BE2C (cell line): ENCODE results near the gene LRRC23.

ENCODE experiments used
- DNase-seq: peaks from one replicate; pipeline ENCODE4 v3.0.0-alpha.2; 2020
- H3K27me3 ChIP-seq: fragments of 250-450 bp; sonication (Bioruptor Pico); 2 replicates; pipeline ENCODE4 v1.5.1; 2020; ENCODE audit warnings: mild to moderate bottlenecking
- H3K36me3 ChIP-seq: fragments of 250-450 bp; sonication (Bioruptor Pico); 2 replicates; pipeline ENCODE4 v1.5.1; 2020; ENCODE audit warnings: mild to moderate bottlenecking
- H3K4me1 ChIP-seq: fragments of 250-450 bp; sonication (Bioruptor Pico); 2 replicates; pipeline ENCODE4 v1.5.1; 2020
- H3K4me3 ChIP-seq: 2 replicates; pipeline ENCODE4 v1.5.1; 2011; ENCODE audit warnings: low read depth, low read length
- H3K9me3 ChIP-seq: fragments of 250-450 bp; sonication (Bioruptor Pico); 2 replicates; pipeline ENCODE4 v1.5.1; 2020
- TF ChIP-seq, protein P1 (sequence below): IDR thresholded peaks from 2 replicates; pipeline ENCODE4 v1.5.1; 2012; ENCODE audit warnings: mild to moderate bottlenecking, low read depth, low read length

The LRRC23 gene

DNA sequence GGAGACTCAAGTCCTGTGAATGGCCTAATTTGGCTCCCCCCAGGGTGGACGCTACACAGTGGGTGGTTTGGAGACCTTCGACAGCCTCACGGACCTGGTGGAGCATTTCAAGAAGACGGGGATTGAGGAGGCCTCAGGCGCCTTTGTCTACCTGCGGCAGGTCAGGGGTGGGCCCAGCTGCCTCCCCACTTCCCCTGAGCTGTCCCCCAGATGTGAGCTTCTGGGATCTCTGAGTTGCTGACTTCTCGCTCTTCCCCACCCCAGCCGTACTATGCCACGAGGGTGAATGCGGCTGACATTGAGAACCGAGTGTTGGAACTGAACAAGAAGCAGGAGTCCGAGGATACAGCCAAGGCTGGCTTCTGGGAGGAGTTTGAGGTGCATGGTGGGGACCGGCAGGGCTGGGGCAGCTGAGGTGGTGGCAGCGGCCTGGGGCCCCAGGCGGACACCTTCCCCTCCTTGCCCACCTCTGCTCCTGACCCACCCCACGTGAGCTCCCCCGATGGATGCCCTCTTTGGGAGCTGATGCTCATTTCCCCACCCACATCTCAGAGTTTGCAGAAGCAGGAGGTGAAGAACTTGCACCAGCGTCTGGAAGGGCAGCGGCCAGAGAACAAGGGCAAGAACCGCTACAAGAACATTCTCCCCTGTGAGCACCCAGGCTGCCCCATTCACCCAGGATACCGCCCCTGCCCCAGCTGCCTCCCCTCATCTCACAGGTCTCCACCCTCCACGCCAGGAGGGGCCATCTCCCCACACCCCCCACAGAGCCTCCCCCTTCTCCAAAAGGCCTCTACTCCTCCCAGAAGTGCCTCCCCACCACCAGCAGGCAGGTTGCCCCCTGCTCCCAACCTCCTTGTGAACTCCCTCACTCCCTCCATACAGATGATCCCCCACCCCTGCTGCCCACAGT lies 50.7 kb downstream of the LRRC23 start:
- no peak for DNase-seq
- Histone ChIP-seq H3K9me3 (no peaks in the 10 kb centered on the region), H3K4me1 (no peaks in the 10 kb centered on the region), H3K27me3 (no peaks in the 10 kb centered on the region), H3K36me3 (no peaks in the 10 kb centered on the region), H3K4me3 (no peak overlapping the region)
- TF ChIP-seq, protein P1, sequence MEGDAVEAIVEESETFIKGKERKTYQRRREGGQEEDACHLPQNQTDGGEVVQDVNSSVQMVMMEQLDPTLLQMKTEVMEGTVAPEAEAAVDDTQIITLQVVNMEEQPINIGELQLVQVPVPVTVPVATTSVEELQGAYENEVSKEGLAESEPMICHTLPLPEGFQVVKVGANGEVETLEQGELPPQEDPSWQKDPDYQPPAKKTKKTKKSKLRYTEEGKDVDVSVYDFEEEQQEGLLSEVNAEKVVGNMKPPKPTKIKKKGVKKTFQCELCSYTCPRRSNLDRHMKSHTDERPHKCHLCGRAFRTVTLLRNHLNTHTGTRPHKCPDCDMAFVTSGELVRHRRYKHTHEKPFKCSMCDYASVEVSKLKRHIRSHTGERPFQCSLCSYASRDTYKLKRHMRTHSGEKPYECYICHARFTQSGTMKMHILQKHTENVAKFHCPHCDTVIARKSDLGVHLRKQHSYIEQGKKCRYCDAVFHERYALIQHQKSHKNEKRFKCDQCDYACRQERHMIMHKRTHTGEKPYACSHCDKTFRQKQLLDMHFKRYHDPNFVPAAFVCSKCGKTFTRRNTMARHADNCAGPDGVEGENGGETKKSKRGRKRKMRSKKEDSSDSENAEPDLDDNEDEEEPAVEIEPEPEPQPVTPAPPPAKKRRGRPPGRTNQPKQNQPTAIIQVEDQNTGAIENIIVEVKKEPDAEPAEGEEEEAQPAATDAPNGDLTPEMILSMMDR = no peak

DNA sequence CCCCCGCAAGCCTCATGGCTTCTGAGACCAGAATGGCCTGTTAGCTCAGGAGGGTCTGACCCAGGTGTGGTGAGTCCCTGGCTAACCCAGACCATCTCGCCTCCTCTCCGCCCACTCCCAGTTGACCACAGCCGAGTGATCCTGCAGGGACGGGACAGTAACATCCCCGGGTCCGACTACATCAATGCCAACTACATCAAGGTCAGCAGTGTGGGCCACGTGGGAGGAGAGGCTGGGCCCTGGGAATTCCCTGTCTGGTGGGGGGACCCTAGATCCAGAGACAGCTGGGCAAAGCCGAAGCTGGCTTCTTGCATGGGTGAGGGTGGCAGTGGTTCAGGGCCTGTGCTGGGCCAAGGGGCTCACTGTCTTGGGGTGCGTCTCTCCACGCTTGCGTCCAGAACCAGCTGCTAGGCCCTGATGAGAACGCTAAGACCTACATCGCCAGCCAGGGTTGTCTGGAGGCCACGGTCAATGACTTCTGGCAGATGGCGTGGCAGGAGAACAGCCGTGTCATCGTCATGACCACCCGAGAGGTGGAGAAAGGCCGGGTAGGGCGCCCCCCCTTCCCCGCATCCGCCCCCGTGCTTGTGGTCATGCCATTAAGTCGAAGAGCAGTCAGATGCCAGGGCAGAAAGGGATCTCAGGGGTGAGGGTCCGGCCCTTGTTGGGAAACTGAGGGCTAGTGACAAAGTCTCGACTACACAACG lies 51.6 kb downstream of the LRRC23 start:
- Histone ChIP-seq H3K4me1 (peaks cover 4% of the 10 kb centered on the region), H3K4me3 (no peak overlapping the region), H3K9me3 (no peaks in the 10 kb centered on the region), H3K27me3 (no peaks in the 10 kb centered on the region), H3K36me3 (no peaks in the 10 kb centered on the region)
- no peak for DNase-seq
- TF ChIP-seq, protein P1 = no peak

DNA sequence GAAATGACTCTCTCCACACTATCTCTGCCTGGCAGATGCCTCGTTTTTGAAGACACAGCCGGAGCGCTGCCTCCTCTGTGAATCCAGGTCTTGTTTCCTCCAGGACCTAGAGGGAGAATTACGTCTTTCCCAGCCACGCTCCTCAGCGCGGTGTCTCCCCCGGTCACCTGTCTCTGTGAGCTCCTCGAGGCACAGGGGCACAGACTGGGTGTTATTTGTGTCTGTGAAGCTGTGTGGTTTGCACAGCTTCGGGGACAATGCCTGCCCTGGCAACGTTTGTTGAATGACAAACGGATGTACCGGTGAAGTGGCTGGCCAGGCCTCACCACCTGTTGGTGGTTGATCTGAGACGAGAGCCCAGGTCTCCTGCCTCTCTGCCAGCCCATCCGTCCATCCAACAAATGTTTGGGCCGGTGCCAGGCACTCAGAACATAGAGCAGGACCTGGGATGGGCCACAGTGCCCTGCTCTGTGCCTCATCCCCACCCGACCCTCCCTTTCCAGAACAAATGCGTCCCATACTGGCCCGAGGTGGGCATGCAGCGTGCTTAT lies 52.6 kb downstream of the LRRC23 start:
- Histone ChIP-seq H3K4me1 (peaks cover 11% of the 10 kb centered on the region), H3K36me3 (no peaks in the 10 kb centered on the region), H3K27me3 (no peaks in the 10 kb centered on the region), H3K4me3 (no peak overlapping the region), H3K9me3 (no peaks in the 10 kb centered on the region)
- DNase-seq = no peak
- TF ChIP-seq, protein P1 = no peak

DNA sequence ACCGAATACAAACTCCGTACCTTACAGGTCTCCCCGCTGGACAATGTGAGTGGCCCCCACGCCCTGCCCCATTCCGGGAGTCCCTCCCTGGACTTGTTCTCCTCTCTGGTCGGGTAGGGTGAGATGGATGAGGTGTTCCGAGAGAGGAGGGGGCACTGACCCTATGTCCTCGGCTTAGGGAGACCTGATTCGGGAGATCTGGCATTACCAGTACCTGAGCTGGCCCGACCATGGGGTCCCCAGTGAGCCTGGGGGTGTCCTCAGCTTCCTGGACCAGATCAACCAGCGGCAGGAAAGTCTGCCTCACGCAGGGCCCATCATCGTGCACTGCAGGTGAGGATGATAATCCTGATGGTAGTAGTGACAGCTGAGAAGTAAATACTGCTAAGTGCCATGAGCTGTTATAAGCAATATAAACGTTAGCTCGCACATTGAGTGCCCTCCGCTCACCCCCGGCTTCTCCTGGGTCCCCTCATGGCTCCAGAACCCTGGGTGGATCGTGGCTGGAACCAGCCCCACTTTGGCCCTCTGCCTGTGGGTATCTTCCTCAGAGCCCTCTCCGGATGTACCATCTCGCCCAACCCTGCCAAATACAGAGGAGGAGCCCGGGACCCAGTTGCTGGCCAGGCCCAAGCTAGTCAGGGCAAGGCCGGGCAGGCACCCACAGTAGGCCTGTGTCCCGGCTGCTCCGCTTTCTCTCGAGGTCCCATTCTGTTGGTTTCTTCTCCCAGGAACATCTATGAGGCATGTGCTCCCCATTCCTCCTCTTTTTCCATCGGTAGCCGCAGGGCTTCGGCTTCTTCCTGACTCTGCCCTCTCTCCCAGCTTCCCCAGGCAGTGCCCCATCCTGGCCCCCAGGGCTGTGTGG lies 53.4 kb downstream of the LRRC23 start:
- Histone ChIP-seq H3K36me3 (no peaks in the 10 kb centered on the region), H3K4me1 (peaks cover 18% of the 10 kb centered on the region), H3K4me3 (no peak overlapping the region), H3K27me3 (no peaks in the 10 kb centered on the region), H3K9me3 (no peaks in the 10 kb centered on the region)
- TF ChIP-seq, protein P1 = no peak
- no peak for DNase-seq

DNA sequence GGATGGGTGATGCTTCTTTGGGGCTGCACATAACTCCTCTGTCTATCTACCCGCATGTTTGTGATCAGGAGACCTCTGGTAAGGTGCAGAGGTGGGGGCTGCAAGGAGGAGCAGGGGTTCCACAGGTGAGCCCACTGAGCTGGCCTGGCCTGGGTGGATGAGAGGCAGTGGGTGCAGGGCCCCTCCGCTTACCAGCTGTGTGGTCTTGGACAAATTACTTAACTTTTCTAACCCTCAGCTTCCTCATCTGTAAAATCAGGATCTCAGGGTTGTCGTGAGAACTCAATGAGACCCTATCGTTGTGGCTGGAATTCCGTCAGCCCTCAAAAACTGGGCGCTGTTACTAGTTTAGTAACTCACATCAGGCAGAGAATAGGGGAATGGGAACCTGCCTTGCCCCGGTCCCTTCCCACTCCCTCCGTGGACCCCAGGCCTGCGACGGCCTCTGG lies 54.0 kb downstream of the LRRC23 start:
- H3K4me3 ChIP-seq = no peak overlapping the region

More for the DNA sequence above, 54.0 kb downstream of the LRRC23 start:
- TF ChIP-seq, protein P1 = no peak
- peaks cover 19% of the 10 kb centered on the region for H3K4me1 ChIP-seq
- no peaks in the 10 kb centered on the region for H3K27me3 ChIP-seq
- H3K36me3 ChIP-seq = no peaks in the 10 kb centered on the region
- H3K9me3 ChIP-seq = no peaks in the 10 kb centered on the region
- DNase-seq = no peak
